Measurements from ENCODE around the gene NPDC1. TPM values are rescaled to one million over a fixed set of nuclear protein-coding genes. Genes with fewer than 3 reads are reported as not detected.
A peak's percentile ranks its signal among the peaks of the same experiment; 100 is the strongest.

The NPDC1 gene
- total and polyA plus RNA-seq, 2 of the 8 experiments (the other 6 are each of a cell fraction or from before 2014, with no cell fraction given): 26.2 to 44.1 TPM

- Histone ChIP-seq H3K23ac (ENCODE audit: insufficient read length) (no peak within 1 kb of the TSS), H2BK12ac (ENCODE audit: low read depth, low read length) (peak within 1 kb of the TSS; percentile 50; the same call in 1 of the 2 replicates), H3K56ac (replicated peaks; ENCODE audit: insufficient read length, low read depth, low read length) (peak within 1 kb of the TSS; percentile 69), H2AFZ (ENCODE audit: low read length) (no peak within 1 kb of the TSS), H3K27me3 (replicated peaks in 1 of 4; ENCODE audit: control insufficient read depth in 3 of 4, extremely low read depth in 1 of 4, insufficient read depth in 3 of 4, low read length in 3 of 4) (peaks cover 0 to 17% (median 12%) of the 10 kb centered on the region in 4 experiments; a peak in 3 of 7 replicates), H2BK5ac (ENCODE audit: low read depth, low read length) (peak within 1 kb of the TSS; percentile 44; the same call in 1 of the 2 replicates), H2BK20ac (ENCODE audit: low read length) (no peak within 1 kb of the TSS), H4K8ac (ENCODE audit: extremely low read depth, insufficient read depth, low read length) (peak within 1 kb of the TSS; percentile 65; the same call in 1 of the 2 replicates), H3K9me3 (ENCODE audit: insufficient read depth in 2 of 2, low read depth in 1 of 2, low read length in 1 of 2) (peaks cover 6% of the 10 kb centered on the region in 2 experiments; a peak in 2 of 4 replicates), H3K79me2 (ENCODE audit: control insufficient read depth in 1 of 2, insufficient read depth in 2 of 2, low read length in 2 of 2) (no peaks in the 10 kb centered on the region), H3K4me3 (ENCODE audit: extremely low read depth in 1 of 4, insufficient read depth in 2 of 4, low read depth in 3 of 4, low read length in 4 of 4) (peak within 1 kb of the TSS; percentile 46 to 89 (median 74)), H3K79me1 (ENCODE audit: low read depth, low read length) (no peaks in the 10 kb centered on the region), H3K4me2 (ENCODE audit: insufficient read depth in 1 of 2, low read depth in 2 of 2, low read length in 2 of 2) (peak within 1 kb of the TSS; percentile 75 to 82), H4K5ac (ENCODE audit: insufficient read length, low read depth, low read length) (no peak within 1 kb of the TSS), H2BK120ac (replicated peaks; ENCODE audit: low read depth, low read length) (no peak within 1 kb of the TSS), H3K14ac (ENCODE audit: insufficient read length) (no peak within 1 kb of the TSS), H3K4ac (replicated peaks; ENCODE audit: insufficient read length, low read depth, low read length) (no peak within 1 kb of the TSS), H4K20me1 (replicated peaks in 1 of 2; ENCODE audit: control insufficient read depth in 1 of 2, insufficient read depth in 2 of 2, low read length in 2 of 2) (peaks cover 0 to 2% of the 10 kb centered on the region in 2 experiments), H3K23me2 (ENCODE audit: low read depth, low read length) (peaks cover 17% of the 10 kb centered on the region), H3K27ac (ENCODE audit: low read depth, low read length) (peak within 1 kb of the TSS; percentile 3; the same call in 1 of the 2 replicates), H2AK5ac (ENCODE audit: low read depth, low read length) (no peak within 1 kb of the TSS), H4K91ac (replicated peaks; ENCODE audit: insufficient read length, low read length) (peak within 1 kb of the TSS; percentile 65), H3K4me1 (replicated peaks in 1 of 4; ENCODE audit: control insufficient read depth in 3 of 4, insufficient read depth in 4 of 4, low read length in 3 of 4) (peaks cover 0 to 16% (median 7%) of the 10 kb centered on the region in 4 experiments; a peak in 6 of 7 replicates), H3K18ac (ENCODE audit: extremely low read depth, low read length) (no peak within 1 kb of the TSS), H3K36me3 (ENCODE audit: control insufficient read depth in 2 of 4, insufficient read depth in 4 of 4, low read length in 3 of 4) (peaks cover 0 to 2% (median 0%) of the 10 kb centered on the region in 4 experiments; a peak in 1 of 8 replicates), H3K9ac (replicated peaks in 1 of 4; ENCODE audit: extremely low read depth in 1 of 4, low read depth in 3 of 4, low read length in 3 of 4) (peak within 1 kb of the TSS in 2 of 4 experiments; percentile 51 to 52; a peak in 5 of 7 replicates), H2BK15ac (ENCODE audit: low read length) (no peak within 1 kb of the TSS)
- POLR2A ChIA-PET (ENCODE audit: partially characterized antibody): interaction anchor here (0.7 to 1.7 kb wide), 8 partner anchors 14 to 226 kb away, joined by 3 to 4 read pairs (median 3); no protein-coding TSS in a partner anchor
- CTCF ChIA-PET (ENCODE audit: partially characterized antibody): interaction anchor here (0.8 to 6.3 kb wide), 15 partner anchors 10 to 223 kb away, joined by 3 to 31 read pairs (median 4); partner anchors contain the start of genes ABCA2, FUT7 and PTGDS
- 0% methylated on average over 3 of the region's 92 CpGs; no CpG with 5 or more reads in 1 of the 2 experiments for WGBS, 2 experiments (ENCODE audit: extremely low coverage in 1 of 2, insufficient coverage in 1 of 2, insufficient read length in 1 of 2, insufficient replicate concordance in 2 of 2, low coverage in 1 of 2, low lambda C conversion rate in 2 of 2, missing lambda C conversion rate in 1 of 2)
- DNase-seq (ENCODE audit: low read depth in 1 of 2, low spot score in 2 of 2) (peak; percentile 65 to 96), FAIRE-seq (no peak)
- TF ChIP-seq CREB1 (IDR thresholded peaks at IDR 0.05) (0 out of 2 replicates have a peak, but pooled peaks have one; percentile 10), MAX (IDR thresholded peaks at IDR 0.05) (peak; percentile 81), POLR2AphosphoS5 (IDR thresholded peaks at IDR 0.05; ENCODE audit: low read depth, low read length) (no peak; the same call in 1 of the 2 replicates), PHF8 (conservative IDR thresholded peaks at IDR 0.05; ENCODE audit: low read depth, low read length) (peak; percentile 57; the same call in 1 of the 2 replicates), KDM4A (IDR thresholded peaks at IDR 0.05; ENCODE audit: low read depth, low read length, severe bottlenecking) (peak; percentile 76), SP1 (IDR thresholded peaks at IDR 0.05; ENCODE audit: low read depth, low read length) (0 out of 2 replicates have a peak, but pooled peaks have one; percentile 6), EZH2 (IDR thresholded peaks at IDR 0.05; ENCODE audit: low read depth, low read length, severe bottlenecking) (no peak), RNF2 (IDR thresholded peaks at IDR 0.05; ENCODE audit: borderline replicate concordance, low read depth, low read length, missing control alignments, poor library complexity, severe bottlenecking) (no peak), E2F6 (IDR thresholded peaks at IDR 0.05) (peak; percentile 89)
Observed at GRCh38 chr9:136991993-136992818, 53.8 kb downstream of the NPDC1 start, which contains the start of gene PAXX. PAXX (plus strand) TSS chr9:136992422; CDS start chr9:136992444, 22 bp downstream.
